HG02943 (cell line): ENCODE data around the gene DGKD.
"Not testable (repeated sequence)": the region's sequence is repeated elsewhere in the genome, so short reads cannot be mapped to it uniquely, and the experiment has no call there.

Experiments
- ATAC-seq: cut with Tn5 transposase; IDR thresholded peaks from one replicate; pipeline ENCODE4 v1.9.1; 2021; ENCODE audit warnings: mild to moderate bottlenecking, low read depth, moderate library complexity; ENCODE audit not compliant: unreplicated experiment

Gene DGKD

DNA sequence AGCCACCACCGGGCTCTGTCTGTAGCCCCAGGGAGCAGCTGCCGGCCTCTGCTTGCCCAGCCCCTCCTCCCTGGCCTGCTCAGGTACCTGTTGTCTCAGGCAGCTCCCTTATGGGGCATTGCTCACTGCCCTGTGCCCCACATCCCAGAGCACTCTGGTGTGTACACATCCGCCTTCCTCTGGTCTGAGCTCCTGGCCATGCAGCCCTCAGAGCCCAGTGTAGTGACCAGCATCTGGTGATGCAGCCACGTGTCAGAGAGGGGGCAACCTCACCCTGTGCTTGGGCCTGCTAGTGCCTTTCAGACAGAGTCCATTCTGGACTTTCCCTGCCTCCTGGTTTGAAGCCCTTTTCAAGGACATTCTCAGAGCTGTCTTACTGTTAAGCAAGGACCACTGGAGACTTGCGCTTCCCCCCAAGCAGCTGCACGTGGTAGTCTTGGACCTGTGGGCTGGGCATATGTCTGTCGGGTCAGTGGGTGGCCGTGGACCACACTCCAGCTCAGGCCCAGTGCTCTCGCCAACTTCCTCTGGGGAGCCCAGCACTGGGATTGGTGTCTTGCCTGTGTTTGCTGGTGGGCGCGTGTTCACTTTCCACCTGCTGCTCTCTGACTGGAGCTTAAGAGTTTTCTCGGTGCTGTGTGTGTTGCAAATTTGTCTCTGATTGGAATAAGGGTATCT is 30.7 kb downstream of the DGKD start:
- peak; percentile 6 for ATAC-seq

DNA sequence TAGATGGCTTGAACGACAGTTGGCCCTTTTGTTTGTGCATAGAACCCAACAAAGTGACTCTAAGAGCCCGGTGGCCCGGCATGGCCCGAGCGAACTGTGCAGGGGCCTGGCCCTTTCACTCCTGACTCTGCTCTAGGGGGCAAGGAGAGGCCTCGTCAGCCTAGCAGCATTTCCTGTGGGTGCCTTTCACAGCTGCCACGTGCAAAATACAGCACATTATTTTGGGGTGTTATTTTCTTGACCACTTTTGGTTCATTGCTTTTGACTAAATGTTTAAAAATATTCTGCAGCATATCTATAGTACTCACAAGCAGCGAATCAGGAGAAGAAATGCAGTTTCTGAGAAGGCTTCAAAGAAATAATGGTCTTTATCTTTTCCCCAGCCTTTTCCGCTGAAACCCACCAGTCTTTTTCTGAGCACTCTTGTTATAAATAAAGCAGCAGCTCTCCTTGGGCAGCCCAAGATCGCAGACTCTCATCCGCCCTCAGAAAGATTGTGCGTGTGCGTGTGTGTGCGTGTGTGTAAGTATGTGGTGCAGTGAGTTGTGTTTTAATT is 31.3 kb downstream of the DGKD start:
- peak; percentile 67 for ATAC-seq

DNA sequence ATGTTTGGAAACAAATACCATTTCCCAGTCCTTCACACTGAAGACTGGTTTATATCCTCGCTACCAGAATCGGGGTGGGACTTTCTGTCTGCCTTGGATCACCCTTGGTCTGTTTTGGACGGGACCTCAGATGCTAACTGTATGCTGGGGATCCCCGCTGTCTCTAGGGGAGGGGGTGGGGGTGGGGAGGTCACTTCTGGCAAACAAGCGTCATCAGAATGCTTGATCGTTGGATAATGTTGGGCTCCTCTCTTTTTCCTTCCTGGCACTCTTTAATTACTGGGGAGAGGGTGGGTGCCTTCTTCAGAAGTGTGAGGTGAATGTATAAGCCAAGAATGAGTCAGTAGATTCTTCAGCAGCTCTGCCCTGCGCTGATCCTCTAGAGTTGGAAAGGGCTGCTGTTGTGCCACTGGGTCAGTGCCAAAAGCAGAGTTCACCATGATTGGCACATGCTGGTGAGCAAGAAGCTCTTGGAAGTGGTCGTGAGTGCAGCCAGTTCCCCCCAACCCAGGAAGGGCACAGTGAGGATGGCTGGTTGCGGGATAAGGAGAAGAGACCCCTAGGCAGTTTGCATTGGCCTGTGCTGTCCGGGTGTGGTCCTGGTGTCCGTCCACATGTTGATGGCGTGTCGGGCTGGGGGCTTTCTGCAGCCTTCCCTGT is 32.2 kb downstream of the DGKD start:
- ATAC-seq: no peak

DNA sequence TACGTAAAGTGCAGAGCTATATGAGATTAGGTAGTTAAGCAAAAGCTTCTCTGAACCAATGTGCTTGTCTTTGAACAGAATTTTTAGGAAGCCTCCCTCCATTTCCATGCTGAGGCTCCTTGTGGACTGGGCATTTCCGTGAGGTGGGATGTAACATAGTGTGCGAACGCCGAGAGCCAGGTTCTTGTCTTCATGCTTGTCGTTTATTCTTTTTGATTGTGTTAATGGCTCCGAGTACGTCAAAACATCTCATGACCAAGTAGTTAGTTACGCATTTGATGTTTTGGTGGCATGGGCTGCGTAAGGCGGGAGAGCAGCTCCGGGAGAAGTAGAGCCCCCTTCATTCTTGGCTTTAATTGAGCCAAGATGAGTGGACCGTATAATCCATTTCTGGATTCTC is 32.9 kb downstream of the DGKD start:
- no peak for ATAC-seq

GRCh38 chr2:233387667-233388528 is 33.6 kb downstream of the DGKD start:
- ATAC-seq: no peak

DNA sequence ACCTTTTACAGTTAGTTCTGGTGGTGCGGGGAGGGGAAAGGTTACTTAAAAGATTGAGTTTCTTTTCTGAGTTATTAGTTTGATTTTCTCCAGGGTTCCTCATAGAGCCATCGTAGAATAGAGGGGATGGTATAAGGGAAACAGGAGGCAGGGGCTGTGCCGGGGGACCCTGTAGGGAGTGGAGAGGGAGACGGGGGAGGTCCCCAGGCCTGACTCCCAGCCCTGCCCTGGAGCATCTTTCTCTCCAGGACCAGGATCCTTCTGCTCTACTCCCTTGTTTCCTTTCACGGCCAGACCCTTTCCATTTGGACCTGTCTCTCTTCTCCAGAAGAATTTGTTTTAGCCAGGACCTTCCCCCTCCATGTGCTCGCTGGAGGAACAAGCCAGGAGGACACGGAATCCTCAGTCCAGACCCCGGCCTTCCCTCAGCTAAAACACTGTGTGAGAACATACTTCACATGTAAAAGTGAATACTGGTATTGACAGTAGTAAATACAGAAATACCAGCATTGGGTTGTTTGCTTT is 35.4 kb downstream of the DGKD start:
- no peak for ATAC-seq

DNA sequence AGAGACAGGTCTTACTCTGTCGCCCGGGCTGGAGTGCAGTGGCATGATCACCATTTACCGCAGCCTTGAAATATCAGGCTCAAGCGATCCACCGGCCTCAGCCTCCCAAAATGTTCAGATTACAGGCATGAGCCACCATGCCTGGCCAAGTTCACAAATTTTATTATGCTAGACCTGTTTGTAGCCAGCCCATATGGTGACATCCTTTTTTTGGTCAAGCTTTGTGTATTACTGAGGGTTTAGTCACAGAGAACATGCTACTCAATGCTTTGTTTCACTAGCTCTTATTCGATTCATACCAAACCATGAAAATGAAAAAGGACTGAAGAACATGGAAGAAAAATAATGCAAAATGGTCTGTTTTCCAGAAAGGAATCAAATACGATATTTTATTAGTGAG is 41.4 kb downstream of the DGKD start:
- ATAC-seq: no peak

GRCh38 chr2:233396726-233397665 is 42.7 kb downstream of the DGKD start:
- ATAC-seq: not testable (repeated sequence)

- no peak for ATAC-seq
These were observed 45.3 kb downstream of the DGKD start for GRCh38 chr2:233399306-233400225.

- ATAC-seq: no peak
These were observed 46.0 kb downstream of the DGKD start for GRCh38 chr2:233400341-233400740.

- ATAC-seq: no peak
These were observed 46.7 kb downstream of the DGKD start for GRCh38 chr2:233400961-233401360.

DNA sequence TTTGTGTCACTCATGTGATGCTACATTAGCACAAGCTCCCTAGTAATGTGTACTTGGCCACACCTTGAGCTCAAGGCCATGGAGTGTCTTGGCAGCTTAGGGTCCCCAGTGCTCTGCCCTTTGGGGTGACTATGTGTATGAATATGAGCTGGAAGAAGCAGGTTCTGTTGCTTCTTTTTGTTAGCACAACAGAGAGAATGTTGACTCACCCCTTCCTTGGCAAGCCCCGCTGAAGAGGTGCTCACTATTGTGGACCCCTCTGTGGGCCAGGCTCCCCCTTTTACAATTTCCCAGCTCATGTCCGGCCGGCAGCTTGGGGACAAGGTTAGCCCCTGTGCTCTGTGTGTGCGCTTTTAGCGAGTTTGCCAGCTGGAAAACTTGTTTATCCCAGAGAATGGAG is 48.1 kb downstream of the DGKD start:
- ATAC-seq: no peak

GRCh38 chr2:233402789-233403188 is 48.5 kb downstream of the DGKD start:
- no peak for ATAC-seq

GRCh38 chr2:233404222-233404621 is 49.9 kb downstream of the DGKD start:
- no peak for ATAC-seq

DNA sequence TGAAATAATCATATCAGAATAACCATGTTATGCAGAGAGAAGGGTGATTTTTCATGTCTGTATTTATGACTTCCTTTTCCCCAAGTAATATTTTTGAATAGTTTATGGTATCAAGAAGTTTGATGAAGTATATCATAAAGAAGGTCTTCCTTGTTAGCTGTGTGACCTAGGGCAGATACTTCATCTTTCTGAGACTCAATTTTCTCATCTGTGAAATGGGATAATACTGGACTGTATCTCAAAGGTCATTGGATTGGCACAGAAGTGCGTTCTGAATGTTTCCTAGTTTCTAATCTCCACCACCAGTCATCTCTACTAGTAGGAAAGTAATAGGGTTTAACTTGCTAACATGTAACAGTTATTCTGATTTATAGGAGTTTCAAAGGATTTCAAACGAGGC is 52.6 kb downstream of the DGKD start:
- no peak for ATAC-seq

GRCh38 chr2:233407771-233408181 is 53.5 kb downstream of the DGKD start:
- ATAC-seq: no peak

DNA sequence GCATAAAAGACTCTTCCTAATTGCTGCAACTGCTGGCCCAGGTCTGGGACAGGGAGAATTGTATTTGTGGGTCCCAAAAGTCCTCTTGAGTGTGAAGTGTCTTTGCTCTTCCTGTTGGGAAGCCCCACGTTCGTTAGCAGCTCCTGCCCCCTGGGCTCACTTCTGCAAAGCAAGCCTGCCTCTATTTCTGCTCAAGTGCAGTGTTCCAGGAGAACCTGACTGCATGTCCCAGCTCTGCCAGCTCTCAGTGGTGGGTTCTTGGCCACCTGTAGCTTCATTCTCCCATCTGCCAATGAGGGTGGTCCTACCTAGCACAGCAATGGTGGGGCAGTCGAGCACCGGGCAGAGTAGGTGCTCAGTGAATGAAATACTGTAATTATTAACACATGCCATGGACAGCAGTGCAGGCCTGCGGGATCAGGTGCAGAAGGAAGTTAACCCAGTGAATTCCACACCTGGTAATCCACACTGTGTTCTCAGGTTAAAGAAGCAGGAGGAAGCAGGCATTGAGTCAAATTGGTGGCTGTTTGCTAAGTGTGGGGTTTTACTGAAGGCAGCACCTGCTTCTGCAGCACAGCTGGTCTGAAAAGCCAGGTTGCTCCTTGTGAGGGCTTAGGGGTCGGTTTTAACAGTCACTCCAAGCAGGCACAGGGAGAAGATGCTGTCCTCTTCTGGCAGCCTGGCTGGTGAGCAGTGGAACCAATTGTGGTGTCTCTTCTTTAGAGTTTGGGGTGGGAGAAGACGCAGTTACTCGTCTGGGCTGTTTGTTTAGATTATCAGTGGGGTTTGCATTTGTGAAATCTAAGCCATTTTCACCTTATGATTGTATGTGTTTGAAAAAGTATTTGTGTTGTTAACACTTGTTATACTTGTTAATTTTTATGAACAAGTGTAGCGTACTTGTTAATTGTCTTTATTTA is 54.3 kb downstream of the DGKD start:
- no peak for ATAC-seq
